GM18907 (cell line): ENCODE data around the gene OTOF.

ENCODE experiments used
- ATAC-seq: cut with Tn5 transposase; IDR thresholded peaks from one replicate; pipeline ENCODE4 v1.9.1; 2021; ENCODE audit warnings: mild to moderate bottlenecking, moderate library complexity; ENCODE audit not compliant: unreplicated experiment

Gene OTOF

DNA sequence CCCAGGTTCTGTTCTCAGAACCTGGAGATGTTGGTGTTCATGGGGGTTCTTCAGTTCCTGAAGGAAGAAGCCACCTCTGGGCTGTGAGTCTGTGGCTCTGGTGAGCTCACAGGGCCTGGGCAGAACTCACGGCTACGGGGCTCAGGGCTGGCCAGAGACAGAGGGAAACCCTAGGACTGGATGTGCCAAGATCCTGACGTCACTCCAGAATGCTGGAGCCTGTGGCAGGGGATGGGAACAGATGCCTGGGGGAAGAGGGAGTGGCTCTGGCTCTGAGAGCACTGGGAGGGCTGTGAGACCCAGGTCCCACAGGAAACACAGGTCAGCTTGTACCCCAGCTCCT is at the start of gene OTOF:
TSS of gene OTOF (minus strand) at position 214 of the 343 bp plus-strand sequence.
- no peak for ATAC-seq

DNA sequence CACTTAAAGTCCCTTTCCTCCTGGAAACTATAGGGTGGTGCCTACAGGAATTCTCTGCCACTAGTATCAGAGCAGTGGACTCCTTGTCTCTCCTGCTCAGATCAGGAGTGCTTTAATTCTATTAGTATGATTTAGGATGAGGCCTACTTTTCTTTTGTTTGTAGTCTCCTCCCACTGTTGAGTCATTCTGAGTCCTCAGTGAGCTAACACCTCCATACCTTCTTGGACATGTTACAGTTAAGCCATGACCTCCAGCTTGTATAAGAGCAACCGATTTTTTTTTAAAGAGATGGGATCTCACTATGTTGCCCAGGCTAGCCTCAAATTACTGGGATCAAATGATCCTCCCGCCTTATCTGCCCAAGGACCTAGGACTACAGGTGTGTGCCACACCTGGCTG is 48.7 kb upstream of the OTOF start:
- no peak for ATAC-seq

DNA sequence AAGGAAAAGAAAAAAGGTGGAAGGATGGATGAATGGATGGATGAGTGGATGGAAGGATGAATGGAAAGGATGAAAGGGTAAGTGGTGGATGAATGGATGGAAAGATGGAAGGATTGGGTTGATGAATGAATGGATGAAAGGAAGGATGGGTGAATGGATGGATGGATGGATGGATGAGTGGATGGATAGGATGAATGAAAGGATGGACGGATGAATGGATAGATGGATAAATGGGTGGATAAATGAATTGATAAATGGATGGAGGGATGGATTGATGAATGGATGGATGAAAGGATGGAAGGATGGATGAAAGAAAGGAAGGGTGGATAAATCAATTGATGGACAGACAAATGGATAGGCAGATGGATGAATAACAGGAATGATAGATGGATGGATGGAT is 48.2 kb upstream of the OTOF start:
- ATAC-seq: no peak

DNA sequence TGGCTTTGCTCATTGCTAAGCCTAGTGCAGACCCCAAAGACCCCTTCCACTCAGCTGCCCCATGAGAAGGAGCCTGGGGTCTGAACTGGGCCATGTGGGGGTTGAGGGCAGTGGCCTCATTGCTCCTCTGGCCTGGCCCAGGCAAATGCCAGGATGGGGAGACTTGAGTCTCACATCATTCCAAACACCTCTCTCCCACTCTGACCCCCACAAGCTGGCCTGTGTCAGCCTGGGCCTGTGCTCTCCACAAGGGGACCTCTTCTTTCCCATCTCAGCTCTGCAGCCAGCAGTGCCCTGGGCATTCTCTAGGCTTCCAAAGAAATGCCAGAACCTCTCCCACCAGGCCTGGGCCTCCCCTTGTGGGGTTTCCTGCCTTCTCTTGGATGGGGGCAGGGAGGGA is 45.8 kb upstream of the OTOF start:
- ATAC-seq: no peak

DNA sequence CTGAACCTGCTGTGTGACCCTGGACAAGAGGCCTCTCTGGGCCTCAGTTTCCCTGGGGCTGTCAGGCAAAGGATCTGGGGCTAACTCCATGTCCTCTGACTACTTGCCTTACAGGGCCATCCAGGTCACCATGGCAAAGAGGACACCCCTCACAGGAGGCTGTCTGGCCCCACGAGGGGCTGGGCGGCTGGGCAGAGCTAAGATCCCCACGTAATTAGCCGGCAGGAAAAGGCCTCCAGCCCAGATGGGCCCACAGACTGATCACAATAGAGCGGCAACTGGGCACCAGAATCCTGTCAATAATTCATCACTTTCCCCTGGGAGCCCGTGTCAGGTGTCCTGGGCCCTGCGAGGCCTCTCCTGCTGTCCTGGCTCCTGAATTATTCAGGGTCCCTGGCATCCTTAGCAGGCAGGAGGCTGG is 44.8 kb upstream of the OTOF start:
- no peak for ATAC-seq

DNA sequence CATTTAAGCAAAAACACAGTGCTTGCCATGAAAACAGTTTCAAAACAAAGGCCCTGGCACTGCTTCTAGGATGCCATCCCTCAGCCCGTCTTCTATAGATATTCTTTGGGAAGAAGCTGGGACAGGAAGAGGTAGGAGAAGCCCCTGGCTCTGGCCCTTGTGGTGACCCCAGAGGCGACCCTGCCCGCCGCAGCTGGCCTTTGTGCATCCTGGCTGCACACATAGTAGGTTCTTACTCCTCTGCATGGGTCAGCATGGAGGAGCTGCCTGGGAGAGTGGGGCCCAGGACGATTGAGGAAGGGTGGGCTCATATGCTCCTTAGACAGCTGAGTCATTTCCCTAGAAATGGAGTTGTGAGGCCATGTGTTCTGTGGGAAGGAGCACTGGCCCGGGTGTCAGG is 44.4 kb upstream of the OTOF start:
- ATAC-seq: no peak

DNA sequence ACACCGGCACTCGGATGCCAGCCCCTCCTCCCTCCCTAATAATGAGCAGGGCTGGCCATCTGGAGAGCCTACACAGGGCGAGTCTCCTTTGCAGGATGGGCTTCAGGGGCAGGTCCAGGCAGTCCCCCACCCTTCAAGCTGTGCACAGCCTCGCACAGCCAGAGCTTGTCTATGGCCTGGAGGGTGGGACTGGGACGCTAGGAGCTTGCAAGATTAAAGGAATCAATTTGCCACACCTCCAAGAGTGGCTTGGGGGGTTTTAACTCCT is 43.9 kb upstream of the OTOF start:
- no peak for ATAC-seq

DNA sequence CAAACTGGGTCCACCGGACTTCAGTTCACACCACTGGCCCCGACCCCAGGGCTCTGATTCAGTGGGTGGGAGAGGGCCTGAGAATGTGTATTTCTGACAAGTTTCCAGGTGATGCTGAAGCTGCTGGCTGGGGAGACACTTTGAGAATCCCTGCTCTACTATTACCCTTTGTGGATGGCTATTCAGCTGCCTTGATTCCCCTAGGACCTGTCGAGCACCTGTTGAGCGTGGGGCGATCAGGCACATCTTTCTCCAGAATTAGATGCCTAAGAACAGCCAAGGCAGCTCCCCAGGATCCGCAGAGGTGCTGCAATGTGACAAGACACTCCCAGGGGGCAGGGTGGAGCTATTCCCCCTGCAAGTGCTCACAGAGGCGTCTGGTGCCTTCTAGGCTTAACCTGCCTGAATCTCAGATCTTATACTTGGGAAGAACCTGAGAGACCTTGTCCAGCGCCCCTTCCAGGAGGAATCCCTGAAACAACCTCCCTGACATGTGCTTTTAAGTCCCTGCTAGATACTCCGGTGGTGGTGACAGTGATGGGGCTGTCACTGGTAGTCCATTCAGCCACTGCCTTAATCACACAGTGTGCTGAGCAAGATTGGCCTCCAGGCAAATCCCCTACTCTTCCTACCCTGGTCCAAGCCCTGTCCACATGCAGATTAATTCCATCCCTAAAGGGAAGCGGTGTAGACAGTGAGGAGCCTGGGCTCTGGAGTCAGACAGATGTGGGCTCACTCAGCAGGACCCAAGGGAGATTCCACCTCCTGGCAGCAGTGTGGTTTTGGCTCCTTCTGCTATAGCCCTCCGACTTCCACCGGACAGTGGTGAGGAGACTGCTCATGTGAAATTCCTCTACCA is 43.4 kb upstream of the OTOF start:
- no peak for ATAC-seq

DNA sequence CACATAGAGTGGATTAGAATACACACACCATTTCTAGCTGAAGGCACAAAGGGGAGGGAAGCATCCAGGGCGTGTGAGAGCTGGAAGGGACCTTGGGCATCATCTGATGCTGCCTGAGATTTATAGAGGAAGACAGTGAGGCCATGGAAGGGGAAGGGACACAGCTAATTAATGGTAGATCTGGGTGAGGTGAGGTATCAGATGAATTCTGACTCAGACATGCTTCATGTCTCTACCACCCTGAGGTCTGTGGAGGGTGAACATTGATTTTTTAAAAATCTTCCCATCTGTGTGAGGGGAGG is 42.2 kb upstream of the OTOF start:
- ATAC-seq: no peak

DNA sequence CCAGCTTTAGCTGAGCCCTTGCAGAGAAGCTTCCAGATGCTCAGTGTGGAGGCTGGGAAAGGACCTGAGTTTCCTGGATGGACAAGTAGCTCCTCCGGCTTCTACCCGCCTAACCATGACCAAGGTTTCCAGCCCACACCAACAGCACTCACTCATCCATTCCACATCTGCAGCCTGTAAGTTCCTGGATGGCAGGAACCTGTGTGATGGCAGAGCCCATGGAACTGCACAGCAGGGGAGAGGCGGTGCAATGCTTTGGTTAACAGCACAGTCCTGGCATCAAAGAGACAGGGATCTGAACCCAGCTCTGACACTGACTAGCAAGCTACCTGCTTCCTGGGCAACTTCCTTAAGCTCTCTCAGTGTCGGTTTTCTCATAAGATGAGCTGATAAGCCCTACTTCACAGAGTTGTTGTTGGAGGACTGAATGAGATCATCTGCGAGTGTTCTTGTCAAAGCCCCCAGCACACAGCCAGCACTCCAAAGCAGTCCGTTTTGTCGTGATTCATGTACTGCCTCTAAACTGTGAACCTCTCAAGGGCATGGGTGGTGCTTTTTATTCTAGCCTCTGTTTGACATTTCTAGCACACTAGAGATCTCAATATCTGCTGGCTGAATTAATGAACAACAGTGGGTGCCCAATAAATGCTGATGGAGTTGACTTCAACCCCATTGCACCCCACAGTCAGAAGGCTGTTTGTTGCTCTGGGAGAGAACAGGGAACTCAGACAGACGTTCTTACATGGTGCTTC is 41.6 kb upstream of the OTOF start:
- ATAC-seq: no peak

DNA sequence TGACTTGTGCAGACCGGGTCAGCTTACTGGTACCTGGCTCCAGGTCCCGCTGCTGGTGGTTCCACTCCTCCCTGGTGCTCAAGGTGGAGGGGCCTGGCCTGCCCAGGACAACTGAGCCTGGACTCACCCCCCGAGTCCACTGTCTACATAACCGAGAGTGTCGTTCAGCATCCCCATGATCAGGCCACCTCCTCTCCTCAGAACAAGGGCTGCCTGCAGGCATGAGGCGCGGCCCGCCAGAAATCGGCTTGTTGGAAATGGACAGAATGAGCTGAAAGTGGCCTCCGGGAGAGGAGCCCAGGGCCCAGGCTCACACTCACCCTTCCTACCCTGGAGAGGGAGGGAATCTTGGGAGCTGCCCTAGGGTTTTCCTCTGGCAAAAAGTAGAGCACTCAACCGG is 38.9 kb upstream of the OTOF start:
- no peak for ATAC-seq

DNA sequence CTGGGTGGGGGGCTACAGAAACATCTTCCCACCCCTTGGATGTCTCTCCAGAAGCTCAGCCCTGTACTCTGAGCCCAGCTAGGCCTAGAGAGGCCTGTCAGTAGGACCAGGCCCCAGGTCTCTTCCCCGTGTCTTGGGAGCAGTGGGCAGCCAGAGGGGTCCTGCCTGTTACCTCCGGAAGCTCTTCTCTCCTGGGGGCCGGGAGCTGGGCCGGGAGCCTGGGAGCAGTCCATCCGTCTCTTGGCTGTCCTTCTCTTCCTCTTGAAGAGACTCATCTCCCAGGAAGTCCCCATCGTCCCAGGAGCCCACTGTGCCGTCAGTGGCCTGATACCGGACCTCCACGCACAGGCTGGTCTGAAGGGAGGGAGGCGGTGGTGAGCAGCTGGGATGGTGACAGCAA is 38.3 kb upstream of the OTOF start:
- no peak for ATAC-seq

DNA sequence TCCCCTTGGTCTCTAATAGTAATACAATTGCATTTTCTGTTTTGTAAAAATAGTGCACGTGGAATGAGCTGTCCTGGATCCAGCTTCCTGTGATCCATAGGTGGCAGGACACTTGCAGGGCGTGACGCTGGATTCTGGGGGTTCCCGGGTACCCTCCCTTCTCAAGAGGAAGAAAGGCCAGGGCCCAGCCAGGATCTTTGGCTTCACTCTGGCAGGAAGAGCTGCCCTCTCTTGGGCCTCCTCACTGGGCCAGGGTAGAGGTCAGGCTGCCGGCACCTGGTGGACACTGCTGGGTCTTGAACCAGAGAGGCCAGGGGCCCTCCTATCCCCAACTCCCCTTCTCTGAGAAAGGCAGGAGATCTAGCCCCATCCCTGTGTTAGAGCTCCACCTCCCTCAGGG is 37.8 kb upstream of the OTOF start:
- ATAC-seq: no peak

DNA sequence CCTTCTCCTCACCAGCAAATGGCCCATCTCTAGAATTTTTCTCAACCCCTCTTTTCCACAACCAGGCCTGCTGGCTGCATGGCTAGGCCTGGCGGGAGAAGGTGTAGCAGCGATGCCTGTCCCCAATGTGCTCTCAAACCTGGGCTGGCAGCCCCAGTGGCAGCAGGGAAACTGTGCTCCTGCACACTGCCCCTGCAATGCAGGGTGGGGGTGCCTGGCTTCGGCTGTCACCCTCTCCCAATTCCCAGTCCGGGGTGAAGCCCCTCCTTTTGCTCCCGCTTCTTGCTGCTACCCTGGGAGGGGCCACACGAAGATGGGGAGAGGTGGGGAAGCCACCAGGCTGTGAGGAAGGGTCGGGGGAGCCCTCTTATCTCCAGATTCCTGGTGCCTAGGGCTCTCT is 36.1 kb upstream of the OTOF start:
- no peak for ATAC-seq

DNA sequence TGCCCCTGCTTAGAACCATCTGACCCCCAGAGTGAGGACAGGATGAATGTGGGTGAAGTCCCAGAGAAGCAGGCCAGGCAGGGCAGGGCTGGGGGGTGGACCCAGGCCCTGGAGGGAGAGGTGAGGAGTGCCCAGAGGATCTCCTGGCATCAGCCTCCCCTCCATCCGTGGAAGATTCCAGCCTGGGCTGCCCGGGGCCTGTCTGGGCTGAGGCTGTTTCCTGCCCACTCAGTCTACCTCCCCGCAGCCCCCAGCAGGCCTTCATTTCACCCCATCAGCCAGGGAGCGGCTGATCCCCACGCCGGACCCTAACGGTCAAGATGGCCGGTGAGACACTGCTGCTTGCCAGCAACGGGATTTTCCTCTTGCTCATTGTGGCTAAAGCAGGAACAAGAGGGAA is 35.3 kb upstream of the OTOF start:
- no peak for ATAC-seq

DNA sequence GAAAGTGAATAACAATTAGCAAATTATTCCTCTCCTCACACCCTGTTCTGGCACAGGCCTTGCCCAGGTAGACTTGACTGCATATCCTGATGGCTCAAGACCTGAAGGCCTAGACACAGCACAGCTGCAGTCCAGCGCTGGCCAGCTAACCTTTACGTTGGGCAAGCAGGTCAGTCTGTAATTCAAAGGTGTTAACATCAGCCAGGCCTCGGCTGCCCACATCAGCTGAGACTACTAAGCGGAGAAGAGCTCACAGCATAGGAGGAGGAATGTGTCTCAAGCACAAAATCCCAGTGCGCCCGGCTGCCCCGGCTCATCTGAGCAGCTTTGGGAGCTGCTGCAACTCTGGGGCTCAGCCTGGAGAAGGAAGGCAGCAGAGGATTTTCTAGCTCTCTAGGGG is 33.5 kb upstream of the OTOF start:
- no peak for ATAC-seq

DNA sequence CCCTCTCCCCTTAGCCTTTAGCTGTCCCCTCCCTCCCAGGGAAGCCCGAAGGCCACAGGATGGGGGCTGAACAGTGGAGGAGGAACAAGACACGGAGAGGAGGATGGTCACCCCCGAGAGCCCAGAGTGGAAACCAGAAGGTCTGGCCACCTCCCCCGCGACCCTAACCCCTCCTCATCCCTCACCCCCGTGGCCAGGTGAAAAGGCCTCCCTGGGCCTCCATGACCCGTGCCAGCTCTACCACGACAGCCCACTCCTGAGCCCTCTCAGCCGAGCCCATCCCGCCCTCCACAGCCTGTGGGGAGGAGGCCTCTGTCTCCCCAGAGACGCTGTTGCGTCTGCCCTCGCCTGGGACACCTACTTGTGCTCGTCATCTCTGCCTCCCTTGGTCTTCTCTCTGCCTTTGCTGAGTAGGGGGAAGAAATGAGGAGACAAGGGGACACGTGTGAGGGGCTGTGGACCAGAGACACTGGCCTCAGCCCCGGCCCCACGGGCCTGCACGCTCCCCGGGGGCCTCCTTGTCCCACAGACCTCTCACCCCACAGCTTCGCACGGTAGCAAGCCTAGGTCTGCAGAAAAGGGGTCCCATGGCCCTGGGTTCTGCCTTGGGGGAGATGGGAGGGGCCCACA is 32.5 kb upstream of the OTOF start:
- ATAC-seq: no peak

DNA sequence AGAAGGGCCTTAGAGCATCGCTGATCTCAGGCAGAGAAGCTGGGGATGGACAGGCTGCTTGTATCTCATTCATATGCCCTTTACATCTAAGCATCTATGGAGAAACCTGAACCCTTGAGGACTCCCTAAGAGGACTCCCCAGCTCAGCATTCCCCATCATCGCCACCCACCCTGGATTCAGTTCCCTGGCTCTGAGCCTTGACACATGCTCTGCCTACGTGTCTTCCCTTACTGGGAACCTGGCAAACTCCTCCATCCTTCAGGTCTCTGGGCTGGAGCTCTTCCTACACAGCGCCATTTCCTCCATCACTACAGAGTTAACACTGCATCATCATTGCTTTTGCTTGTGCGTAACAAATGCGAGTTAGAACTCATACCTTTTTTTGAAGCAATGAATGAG is 31.2 kb upstream of the OTOF start:
- ATAC-seq: no peak

DNA sequence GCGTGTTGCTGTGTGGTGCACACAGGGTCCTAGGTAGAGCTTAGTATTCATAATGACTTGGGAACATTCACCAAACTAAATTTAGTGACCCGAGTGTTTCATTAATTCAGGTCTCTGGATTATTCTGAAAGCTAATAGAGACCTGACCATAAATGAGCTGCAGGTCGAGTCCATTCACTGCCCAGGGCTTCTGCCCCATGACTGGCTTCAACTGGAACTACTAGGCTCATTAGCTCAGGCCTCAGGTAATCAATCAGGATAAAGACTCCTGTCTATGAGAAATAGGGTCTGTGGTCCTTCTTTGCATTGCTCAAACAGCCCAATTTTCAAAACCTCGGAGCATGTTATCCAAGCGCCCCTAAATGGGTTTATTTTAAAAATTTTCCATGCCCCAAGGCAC is 30.0 kb upstream of the OTOF start:
- ATAC-seq: no peak

DNA sequence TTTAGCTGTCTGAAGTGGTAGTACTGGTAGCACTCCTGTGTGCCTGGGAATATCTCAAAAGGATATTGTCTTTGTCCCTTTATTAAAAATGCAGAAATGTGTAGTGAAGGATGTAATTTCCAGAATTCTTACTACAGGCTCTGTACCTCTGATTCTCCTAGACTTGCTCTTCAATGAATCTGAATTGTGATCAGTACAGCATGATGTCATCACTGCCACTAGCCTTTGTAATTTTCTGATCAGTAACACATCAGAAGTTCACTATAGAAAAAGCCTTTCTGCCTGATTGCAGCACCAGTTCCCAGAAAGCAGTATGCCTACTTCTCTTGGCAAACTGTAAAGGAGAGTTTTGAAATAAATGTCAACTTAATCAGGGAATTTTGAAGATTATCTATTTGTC is 29.2 kb upstream of the OTOF start:
- no peak for ATAC-seq

DNA sequence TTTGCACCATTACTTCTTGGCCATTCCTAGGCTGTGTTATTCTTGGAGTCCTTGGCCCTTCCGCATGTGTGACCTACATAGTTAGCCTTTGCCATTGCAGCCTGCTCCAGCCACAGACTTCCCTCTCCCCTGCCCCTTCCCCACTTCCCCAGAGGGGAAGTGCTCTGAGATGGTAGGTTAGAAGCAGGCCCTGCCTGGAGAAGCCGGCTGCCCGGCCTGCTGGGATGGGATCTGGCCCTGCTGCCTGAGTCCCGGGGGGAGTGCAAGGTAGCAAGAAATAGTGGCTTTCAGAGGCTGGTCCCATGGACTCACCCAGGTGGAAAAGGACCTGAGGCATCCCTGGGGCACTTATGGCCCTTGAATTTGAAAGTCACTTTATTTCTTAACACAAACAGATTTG is 28.4 kb upstream of the OTOF start:
- ATAC-seq: no peak

DNA sequence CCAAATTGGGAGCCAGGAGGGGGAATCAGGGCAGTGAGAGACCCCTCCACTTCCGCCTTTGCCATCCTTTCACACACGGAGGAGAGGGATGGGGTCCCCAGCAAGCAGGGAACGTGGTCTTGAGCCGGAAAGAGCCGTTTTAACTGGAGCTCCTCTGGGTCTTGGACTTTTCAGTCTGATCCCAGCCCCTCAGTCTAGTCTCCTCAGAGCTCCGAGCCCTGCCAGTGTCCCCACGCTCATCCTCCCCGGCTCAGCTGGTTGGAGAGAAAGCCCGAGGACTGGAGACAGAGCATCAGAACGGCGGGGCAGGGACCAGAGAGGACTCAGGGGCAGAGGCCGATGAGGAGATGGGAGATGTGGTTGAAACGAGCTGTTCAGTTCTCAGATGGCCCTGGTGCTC is 26.1 kb upstream of the OTOF start:
- no peak for ATAC-seq
